KMS-11 (cell line): ENCODE measurements around the gene DPT.

ENCODE experiments used
- H2AFZ ChIP-seq: fragments of 200-600 bp; sonication (generic); 2 replicates; pipeline ENCODE4 v1.6.1; 2016; ENCODE audit warnings: antibody characterized with exemption, mixed run types, low read depth
- H3K27ac ChIP-seq: fragments of 200-600 bp; sonication (generic); 2 replicates; pipeline ENCODE4 v1.6.1; 2016; ENCODE audit warnings: mild to moderate bottlenecking, mixed run types
- H3K27me3 ChIP-seq: fragments of 200-600 bp; sonication (generic); 2 replicates; pipeline ENCODE4 v1.6.1; 2017; ENCODE audit warnings: mild to moderate bottlenecking, low read depth, mixed run types, moderate library complexity; ENCODE audit not compliant: insufficient read depth
- H3K36me3 ChIP-seq: fragments of 200-600 bp; sonication (generic); 2 replicates; pipeline ENCODE4 v1.6.1; 2017; ENCODE audit warnings: mild to moderate bottlenecking, mixed run types; ENCODE audit not compliant: insufficient read depth
- H3K4me1 ChIP-seq: fragments of 200-600 bp; sonication (generic); 2 replicates; pipeline ENCODE4 v1.6.1; 2016; ENCODE audit warnings: mild to moderate bottlenecking, low read depth, mixed run types; ENCODE audit not compliant: poor library complexity, severe bottlenecking
- H3K4me2 ChIP-seq: fragments of 200-600 bp; sonication (generic); 2 replicates; pipeline ENCODE4 v1.7.0; 2016; ENCODE audit warnings: mild to moderate bottlenecking, mixed run types
- H3K4me3 ChIP-seq: fragments of 200-600 bp; sonication (generic); IDR thresholded peaks from 2 replicates; pipeline ENCODE4 v1.6.1; 2017; ENCODE audit warnings: low read depth, low read length, mixed read lengths; ENCODE audit not compliant: insufficient read depth
- H3K79me2 ChIP-seq: fragments of 200-600 bp; sonication (generic); 2 replicates; pipeline ENCODE4 v1.6.1; 2016; ENCODE audit warnings: low read depth, mixed run types; ENCODE audit not compliant: insufficient read depth
- H3K9ac ChIP-seq: fragments of 200-600 bp; sonication (generic); 2 replicates; pipeline ENCODE4 v1.6.1; 2016; ENCODE audit warnings: mild to moderate bottlenecking, mixed run types
- H4K20me1 ChIP-seq: fragments of 200-600 bp; sonication (generic); 2 replicates; pipeline ENCODE4 v1.6.1; 2016; ENCODE audit warnings: mild to moderate bottlenecking, mixed run types; ENCODE audit not compliant: insufficient read depth
- TF ChIP-seq, protein P1 (sequence below): fragments of 200-600 bp; sonication (generic); conservative IDR thresholded peaks from 2 replicates; pipeline ENCODE4 v1.6.1; 2017; ENCODE audit warnings: low read depth, mild to moderate bottlenecking, antibody characterized with exemption, low read length, moderate library complexity, mixed read lengths

Gene DPT

DNA sequence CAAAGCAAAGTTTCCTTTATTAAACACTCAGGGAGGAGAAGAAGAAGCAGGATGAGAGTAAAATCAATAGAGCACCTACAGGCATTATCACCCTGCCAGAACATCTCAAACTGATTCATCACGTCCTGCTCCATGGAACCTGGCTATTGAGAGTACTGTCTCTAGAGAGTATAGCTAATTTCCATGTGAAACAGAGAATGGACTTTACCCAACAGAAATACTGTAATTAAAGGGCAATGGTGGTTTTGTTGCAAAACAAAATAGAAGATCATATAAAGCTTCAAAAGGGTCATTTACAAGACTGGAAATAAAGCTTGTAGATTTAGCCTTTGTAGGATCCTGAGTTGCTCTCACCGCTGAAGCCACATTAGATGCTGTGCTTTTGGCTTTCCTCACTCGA is 83.3 kb downstream of the DPT start:
- TF ChIP-seq, protein P1, sequence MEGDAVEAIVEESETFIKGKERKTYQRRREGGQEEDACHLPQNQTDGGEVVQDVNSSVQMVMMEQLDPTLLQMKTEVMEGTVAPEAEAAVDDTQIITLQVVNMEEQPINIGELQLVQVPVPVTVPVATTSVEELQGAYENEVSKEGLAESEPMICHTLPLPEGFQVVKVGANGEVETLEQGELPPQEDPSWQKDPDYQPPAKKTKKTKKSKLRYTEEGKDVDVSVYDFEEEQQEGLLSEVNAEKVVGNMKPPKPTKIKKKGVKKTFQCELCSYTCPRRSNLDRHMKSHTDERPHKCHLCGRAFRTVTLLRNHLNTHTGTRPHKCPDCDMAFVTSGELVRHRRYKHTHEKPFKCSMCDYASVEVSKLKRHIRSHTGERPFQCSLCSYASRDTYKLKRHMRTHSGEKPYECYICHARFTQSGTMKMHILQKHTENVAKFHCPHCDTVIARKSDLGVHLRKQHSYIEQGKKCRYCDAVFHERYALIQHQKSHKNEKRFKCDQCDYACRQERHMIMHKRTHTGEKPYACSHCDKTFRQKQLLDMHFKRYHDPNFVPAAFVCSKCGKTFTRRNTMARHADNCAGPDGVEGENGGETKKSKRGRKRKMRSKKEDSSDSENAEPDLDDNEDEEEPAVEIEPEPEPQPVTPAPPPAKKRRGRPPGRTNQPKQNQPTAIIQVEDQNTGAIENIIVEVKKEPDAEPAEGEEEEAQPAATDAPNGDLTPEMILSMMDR, result no peak
- no peak overlapping the region for H3K4me3 ChIP-seq
- H3K36me3 ChIP-seq, result no peaks in the 10 kb centered on the region
- H2AFZ ChIP-seq, result no peak overlapping the region
- H3K9ac ChIP-seq, result no peak overlapping the region
- H3K27me3 ChIP-seq, result no peaks in the 10 kb centered on the region
- no peaks in the 10 kb centered on the region for H4K20me1 ChIP-seq
- no peaks in the 10 kb centered on the region for H3K4me1 ChIP-seq
- H3K27ac ChIP-seq, result no peak overlapping the region
- no peaks in the 10 kb centered on the region for H3K79me2 ChIP-seq
- H3K4me2 ChIP-seq, result no peak overlapping the region
